Measurements from ENCODE around the gene TEKT3.

DNA sequence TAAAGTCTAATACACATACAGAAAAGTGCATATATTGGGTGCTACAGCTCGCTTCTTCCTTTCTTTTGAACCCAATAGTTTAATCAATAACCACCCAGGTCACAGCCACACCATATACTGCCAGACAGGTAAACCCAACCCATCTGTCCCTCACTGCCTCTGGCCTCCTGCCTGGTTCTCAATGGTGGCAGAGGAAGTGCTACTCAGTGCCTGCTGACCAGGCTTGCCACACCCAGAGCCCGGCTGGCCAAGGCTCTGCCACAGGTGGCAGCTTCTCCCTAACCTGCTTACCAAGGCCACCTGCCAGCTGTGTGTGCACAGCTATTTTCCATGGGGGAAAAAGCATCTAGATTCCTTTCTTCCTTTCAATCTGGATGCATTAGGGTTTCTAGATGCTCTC, 76.9 kb downstream of the TEKT3 start:
- TF ChIP-seq CTCF (IDR thresholded peaks at IDR 0.05 in 4 of 5, conservative IDR thresholded peaks at IDR 0.05 in 1 of 5) (no peak), POLR2A (IDR thresholded peaks at IDR 0.05) (peak; percentile 15 to 55)

Measured in gastrocnemius medialis (tissue), 4 donors.